ENCODE data around the gene NCBP3. TPM values are rescaled to one million over a fixed set of nuclear protein-coding genes. Genes with fewer than 3 reads are reported as not detected.
A peak's percentile ranks its signal among the peaks of the same experiment; 100 is the strongest.
"Not testable (repeated sequence)": the region's sequence is repeated elsewhere in the genome, so short reads cannot be mapped to it uniquely, and the experiment has no call there.

NCBP3 gene
- total RNA-seq, 6 experiments from 2014 or later, result 8.6 to 15.1 (median 10.5) TPM

- WGBS (ENCODE audit: insufficient coverage, low coverage, low lambda C conversion rate, missing lambda C conversion rate), result 58% methylated on average over 10 of the region's 31 CpGs
- DNase-seq (no peak), ATAC-seq (no peak)
- Histone ChIP-seq H3K27ac (no peak overlapping the region), H3K36me3 (no peaks in the 10 kb centered on the region), H3K4me1 (peaks cover 0 to 12% (median 6%) of the 10 kb centered on the region in 4 donors), H3K4me3 (no peak overlapping the region), H3K9me3 (no peaks in the 10 kb centered on the region), H3K27me3 (no peaks in the 10 kb centered on the region)
- intact Hi-C loops (cut with DNase I), result no loop called here
- TF ChIP-seq CTCF (IDR thresholded peaks at IDR 0.05), result no peak
- no peak for TF ChIP-seq POLR2A (IDR thresholded peaks at IDR 0.05)
Measured at GRCh38 chr17:3795390-3796102, 50.5 kb downstream of the NCBP3 start.

DNA sequence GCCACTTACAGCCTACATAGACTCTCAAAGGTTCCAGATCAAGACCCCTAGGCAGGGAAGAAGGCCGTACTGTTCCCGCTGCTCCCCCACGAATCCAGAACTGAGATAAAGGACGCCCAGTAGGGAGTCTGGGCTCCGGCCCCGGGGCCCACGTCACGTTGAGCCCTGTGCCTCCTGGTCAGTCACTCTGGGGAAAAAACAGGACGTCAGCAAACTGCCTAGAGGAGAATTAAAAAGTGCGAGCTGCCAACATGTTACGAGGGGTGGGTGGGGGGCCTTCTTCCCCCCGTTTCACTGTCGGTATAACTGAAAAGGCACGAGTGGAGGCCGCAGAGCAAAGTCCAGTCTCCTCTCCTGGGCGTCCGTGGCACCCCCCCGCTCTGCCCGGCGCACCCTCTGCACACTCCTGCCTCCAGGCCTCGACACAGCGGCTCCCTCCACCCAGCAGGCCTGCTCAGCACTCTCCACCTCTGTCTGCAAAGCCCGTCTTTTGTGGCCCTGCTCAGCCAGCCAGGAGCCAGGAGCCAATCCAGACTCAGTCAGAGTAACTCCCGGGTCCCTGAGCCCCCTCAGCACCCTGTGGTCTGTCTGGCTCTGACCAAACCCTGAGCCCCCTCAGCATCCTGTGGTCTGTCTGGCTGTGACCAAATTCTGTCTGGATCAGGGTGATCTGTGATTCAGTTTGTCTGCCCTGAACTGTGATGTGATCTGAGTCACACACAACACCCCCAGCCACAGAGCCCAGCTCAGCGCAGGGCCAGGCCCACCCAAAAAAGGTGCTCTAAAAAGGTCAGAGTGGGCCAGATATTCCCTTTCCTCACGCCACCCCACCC lies 51.3 kb downstream of the NCBP3 start:
- no peak for DNase-seq
- TF ChIP-seq CTCF (IDR thresholded peaks at IDR 0.05) (no peak), POLR2A (IDR thresholded peaks at IDR 0.05) (no peak)
- no peak overlapping the region for H3K27ac ChIP-seq
- H3K4me1 ChIP-seq, result peaks cover 0 to 12% (median 6%) of the 10 kb centered on the region in 4 donors
- WGBS (ENCODE audit: insufficient coverage, low coverage, low lambda C conversion rate, missing lambda C conversion rate), result 67% methylated on average over 1 of the region's 26 CpGs
- no peak overlapping the region for H3K4me3 ChIP-seq
- H3K9me3 ChIP-seq, result no peaks in the 10 kb centered on the region
- intact Hi-C loops (cut with DNase I), result no loop called here
- H3K36me3 ChIP-seq, result no peaks in the 10 kb centered on the region
- H3K27me3 ChIP-seq, result no peaks in the 10 kb centered on the region
- ATAC-seq, result no peak

DNA sequence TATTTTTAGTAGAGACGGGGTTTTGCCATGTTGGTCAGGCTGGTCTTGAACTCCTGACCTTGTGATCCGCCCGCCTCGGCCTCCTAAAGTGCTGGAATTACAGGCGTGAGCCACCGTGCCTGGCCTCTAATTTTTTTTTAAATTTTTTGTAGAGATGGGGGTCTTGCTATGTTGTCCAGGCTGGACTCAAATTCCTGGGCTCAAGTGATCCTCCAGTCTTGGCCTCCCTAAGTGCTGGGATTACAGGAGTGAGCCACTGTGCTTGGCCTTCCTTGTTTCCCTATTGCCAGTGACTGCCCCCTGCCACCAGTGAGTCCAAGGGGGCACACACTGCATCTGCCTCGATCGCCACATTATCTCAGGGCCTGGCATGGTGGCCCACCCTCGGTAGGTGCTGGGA lies 51.9 kb downstream of the NCBP3 start:
- H3K4me3 ChIP-seq; H3K27ac ChIP-seq; intact Hi-C loops (cut with DNase I); H3K4me1 ChIP-seq; H3K27me3 ChIP-seq; ATAC-seq; DNase-seq; H3K36me3 ChIP-seq; H3K9me3 ChIP-seq: not testable (repeated sequence)
- 86% methylated on average over 2 of the region's 9 CpGs for WGBS (ENCODE audit: insufficient coverage, low coverage, low lambda C conversion rate, missing lambda C conversion rate)

GRCh38 chr17:3793258-3793657 lies 52.8 kb downstream of the NCBP3 start:
- H3K36me3 ChIP-seq; H3K4me1 ChIP-seq; ATAC-seq; H3K27me3 ChIP-seq; intact Hi-C loops (cut with DNase I); H3K4me3 ChIP-seq; H3K9me3 ChIP-seq; DNase-seq; H3K27ac ChIP-seq: not testable (repeated sequence)
- WGBS (ENCODE audit: insufficient coverage, low coverage, low lambda C conversion rate, missing lambda C conversion rate), result 97% methylated on average over 6 of the region's 7 CpGs

DNA sequence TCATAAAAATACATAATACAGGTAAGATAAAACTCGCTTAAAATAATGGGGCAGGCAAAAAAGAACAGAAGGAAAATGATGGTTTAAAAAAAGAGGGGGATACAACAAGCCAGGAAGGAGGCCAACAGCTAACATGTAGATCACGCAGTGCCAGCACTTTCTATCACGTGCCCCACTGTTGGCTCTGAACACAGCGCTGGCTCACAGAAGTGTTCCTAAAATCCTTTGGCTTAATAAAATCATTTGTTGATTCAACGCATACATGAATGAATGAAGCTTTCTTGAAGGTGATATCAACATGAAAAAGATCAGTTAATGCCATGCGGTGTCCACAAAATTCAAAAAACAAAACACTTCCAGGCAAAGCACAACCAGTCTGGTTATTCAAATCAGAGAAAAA lies 53.6 kb downstream of the NCBP3 start:
- peak; percentile 31 to 72 (median 64) for ATAC-seq
- WGBS (ENCODE audit: insufficient coverage, low coverage, low lambda C conversion rate, missing lambda C conversion rate), result 37% methylated on average over 6 of the region's 6 CpGs
- intact Hi-C loops (cut with DNase I), result no loop called here

More for the DNA sequence above, 53.6 kb downstream of the NCBP3 start:
- no peak for TF ChIP-seq POLR2A (IDR thresholded peaks at IDR 0.05)
- TF ChIP-seq CTCF (IDR thresholded peaks at IDR 0.05), result no peak
- no peaks in the 10 kb centered on the region for H3K36me3 ChIP-seq
- H3K27ac ChIP-seq, result no peak overlapping the region
- no peaks in the 10 kb centered on the region for H3K27me3 ChIP-seq
- H3K4me3 ChIP-seq, result no peak overlapping the region
- no peak for DNase-seq
- no peaks in the 10 kb centered on the region for H3K9me3 ChIP-seq
- no peaks in the 10 kb centered on the region for H3K4me1 ChIP-seq
